IPS-15b (cell line): Measurements from ENCODE around the gene KRTAP1-1.
"Not testable (repeated sequence)": the region's sequence is repeated elsewhere in the genome, so short reads cannot be mapped to it uniquely, and the experiment has no call there.

ENCODE experiments used
- H3K27me3 ChIP-seq: one replicate; pipeline ENCODE4 v1.6.1; 2013; ENCODE audit warnings: low read length; ENCODE audit not compliant: control insufficient read depth, insufficient read depth
- H3K36me3 ChIP-seq: one replicate; pipeline ENCODE4 v1.6.1; 2013; ENCODE audit warnings: low read length; ENCODE audit not compliant: control insufficient read depth, insufficient read depth
- H3K4me1 ChIP-seq: one replicate; pipeline ENCODE4 v1.6.1; 2013; ENCODE audit warnings: mild to moderate bottlenecking, low read length; ENCODE audit not compliant: control insufficient read depth, insufficient read depth
- H3K4me3 ChIP-seq: one replicate; pipeline ENCODE4 v1.5.1; 2013; ENCODE audit warnings: low read depth, low read length
- H3K9ac ChIP-seq: one replicate; pipeline ENCODE4 v1.6.1; 2013; ENCODE audit warnings: low read depth, mild to moderate bottlenecking, low read length
- H3K9me3 ChIP-seq: one replicate; pipeline ENCODE4 v1.6.1; 2013; ENCODE audit warnings: mild to moderate bottlenecking, low read length; ENCODE audit not compliant: control insufficient read depth, insufficient read depth

KRTAP1-1 gene, protein sequence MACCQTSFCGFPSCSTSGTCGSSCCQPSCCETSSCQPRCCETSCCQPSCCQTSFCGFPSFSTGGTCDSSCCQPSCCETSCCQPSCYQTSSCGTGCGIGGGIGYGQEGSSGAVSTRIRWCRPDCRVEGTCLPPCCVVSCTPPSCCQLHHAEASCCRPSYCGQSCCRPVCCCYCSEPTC

DNA sequence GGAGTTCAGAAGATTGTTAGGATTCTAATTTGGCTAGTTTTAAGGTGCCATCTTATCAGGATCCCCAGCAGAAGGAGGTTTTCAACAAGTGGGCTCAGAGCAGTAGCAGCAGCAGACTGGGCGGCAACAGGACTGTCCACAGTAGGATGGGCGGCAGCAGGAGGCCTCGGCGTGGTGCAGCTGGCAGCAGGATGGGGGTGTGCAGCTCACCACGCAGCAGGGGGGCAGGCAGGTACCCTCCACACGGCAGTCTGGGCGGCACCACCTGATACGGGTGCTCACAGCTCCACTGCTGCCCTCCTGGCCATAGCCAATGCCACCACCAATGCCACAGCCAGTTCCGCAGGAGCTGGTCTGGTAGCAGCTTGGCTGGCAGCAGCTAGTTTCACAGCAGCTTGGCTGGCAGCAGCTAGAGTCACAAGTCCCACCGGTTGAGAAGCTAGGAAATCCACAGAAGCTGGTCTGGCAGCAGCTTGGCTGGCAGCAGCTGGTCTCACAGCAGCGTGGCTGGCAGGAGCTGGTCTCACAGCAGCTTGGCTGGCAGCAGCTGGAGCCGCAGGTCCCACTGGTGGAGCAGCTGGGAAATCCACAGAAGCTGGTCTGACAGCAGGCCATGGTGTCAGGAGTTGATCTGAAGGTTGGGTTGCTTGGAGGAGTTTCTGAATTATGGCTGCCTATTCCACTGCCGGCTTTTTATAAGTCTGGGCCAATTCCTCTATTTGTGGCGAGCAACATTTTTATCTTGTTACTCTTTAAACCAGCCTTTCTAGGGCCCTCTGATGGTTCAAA lies at the start of gene KRTAP1-1:
Gene KRTAP1-1, minus strand, starts transcription at position 668 of the 789 bp plus-strand sequence. Its CDS starts 53 bp downstream, at position 615.
- H3K36me3 ChIP-seq, H3K4me3 ChIP-seq, H3K9ac ChIP-seq, H3K9me3 ChIP-seq, H3K27me3 ChIP-seq: not testable (repeated sequence)
- H3K4me1 ChIP-seq, result peaks cover 11% of the 10 kb centered on the region

DNA sequence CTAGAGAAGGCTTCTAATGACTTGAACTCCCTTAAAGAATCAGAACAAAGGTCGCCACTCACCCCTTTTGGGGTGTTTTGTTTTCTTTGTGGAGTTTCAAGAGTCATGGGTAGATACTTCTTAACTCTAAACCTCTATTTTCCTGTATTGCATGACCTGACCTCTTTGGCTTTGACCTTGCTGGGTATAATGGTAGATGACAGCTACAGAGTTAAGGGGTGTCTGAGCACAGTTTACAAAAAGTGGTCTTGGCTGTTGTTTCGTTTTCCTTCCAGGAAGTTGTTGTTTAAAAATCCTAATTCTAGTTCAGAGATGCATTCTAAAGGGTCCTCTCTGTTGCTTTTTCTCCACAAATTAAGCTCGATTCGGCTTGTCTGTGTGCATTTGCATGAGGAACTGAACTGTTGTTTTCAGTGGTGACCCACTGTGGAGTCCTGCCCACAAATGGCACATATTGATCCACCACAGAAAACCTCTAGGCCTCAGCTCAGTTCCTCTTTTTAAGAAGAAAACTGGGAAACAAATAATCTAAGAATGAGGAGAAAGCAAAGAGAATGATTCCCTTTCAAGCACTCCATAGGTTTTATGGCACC lies 47.6 kb upstream of the KRTAP1-1 start:
- not testable (repeated sequence) for H3K36me3 ChIP-seq, H3K9me3 ChIP-seq, H3K27me3 ChIP-seq, H3K9ac ChIP-seq, H3K4me1 ChIP-seq, H3K4me3 ChIP-seq

DNA sequence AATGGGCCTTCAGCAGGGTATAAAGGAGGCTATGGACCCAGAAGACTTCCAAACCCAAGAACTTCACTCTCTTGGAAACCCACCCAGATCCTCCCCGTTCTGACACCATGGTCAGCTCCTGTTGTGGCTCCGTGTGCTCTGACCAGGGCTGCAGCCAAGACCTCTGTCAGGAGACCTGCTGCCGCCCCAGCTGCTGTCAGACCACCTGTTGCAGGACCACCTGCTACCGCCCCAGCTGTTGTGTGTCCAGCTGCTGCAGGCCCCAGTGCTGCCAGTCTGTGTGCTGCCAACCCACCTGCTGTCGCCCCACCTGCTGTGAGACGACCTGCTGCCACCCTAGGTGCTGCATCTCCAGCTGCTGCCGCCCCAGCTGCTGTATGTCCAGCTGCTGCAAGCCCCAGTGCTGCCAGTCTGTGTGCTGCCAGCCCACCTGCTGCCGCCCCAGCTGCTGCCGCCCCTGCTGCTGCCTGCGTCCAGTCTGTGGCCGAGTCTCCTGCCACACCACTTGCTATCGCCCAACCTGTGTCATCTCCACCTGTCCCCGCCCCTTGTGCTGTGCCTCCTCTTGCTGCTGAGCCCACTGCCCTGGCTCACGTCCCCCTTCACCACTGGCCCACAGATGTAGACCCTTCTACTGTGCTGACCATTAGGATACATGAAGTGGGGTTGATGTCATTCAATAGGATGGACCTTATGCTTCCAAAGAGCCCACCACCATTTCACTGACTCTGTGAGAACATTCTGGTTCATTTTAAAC lies 43.0 kb upstream of the KRTAP1-1 start, which contains the start of gene KRTAP4-7:
Gene KRTAP4-7, plus strand, starts transcription at position 51 of the 757 bp plus-strand sequence. Its CDS starts 57 bp downstream, at position 108.
- not testable (repeated sequence) for H3K27me3 ChIP-seq, H3K4me1 ChIP-seq, H3K9me3 ChIP-seq, H3K4me3 ChIP-seq, H3K9ac ChIP-seq, H3K36me3 ChIP-seq

DNA sequence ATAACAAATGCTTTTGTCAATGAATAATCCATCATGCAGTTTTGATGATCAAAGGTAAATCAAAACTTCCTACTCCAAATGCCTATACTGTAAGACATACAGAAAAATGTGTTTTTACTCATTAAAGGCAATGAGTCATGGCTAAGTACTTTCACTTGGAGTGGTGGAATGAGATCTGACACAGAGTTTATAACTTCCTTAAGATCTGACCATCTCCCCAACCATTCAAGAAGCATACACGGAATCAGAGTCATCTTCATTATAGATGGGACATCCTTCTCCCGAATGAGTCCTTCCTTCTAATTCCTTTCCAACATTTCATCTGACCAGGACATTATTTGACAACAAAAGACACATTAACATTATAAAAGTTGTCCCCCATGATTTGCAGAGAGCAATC lies 42.2 kb upstream of the KRTAP1-1 start:
- not testable (repeated sequence) for H3K36me3 ChIP-seq

DNA sequence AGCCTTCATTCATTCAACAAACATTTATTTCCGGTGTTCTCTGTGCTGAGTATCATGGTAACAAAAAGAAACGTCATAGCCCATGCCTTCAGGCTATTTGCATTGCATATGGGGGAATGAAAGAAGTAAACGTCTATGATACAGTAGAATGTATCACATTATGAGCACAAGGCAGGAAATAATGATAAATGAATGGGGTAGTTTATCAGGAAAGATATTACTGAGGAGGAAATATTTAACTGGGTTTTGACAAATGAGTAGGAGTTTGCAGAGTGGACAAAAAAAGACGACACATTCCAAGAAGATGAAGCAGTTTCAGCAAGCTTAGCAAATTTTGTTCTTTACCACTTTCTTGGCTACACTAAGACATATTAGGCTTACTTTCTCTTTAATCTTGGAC lies 41.4 kb upstream of the KRTAP1-1 start:
- Histone ChIP-seq H3K9me3 (no peaks in the 10 kb centered on the region), H3K4me1 (no peaks in the 10 kb centered on the region), H3K36me3 (no peaks in the 10 kb centered on the region), H3K27me3 (no peaks in the 10 kb centered on the region), H3K4me3 (no peak overlapping the region), H3K9ac (no peak overlapping the region)

More for the DNA sequence above, 42.2 kb upstream of the KRTAP1-1 start:
- H3K9ac ChIP-seq, H3K9me3 ChIP-seq, H3K4me1 ChIP-seq, H3K4me3 ChIP-seq, H3K27me3 ChIP-seq: not testable (repeated sequence)

DNA sequence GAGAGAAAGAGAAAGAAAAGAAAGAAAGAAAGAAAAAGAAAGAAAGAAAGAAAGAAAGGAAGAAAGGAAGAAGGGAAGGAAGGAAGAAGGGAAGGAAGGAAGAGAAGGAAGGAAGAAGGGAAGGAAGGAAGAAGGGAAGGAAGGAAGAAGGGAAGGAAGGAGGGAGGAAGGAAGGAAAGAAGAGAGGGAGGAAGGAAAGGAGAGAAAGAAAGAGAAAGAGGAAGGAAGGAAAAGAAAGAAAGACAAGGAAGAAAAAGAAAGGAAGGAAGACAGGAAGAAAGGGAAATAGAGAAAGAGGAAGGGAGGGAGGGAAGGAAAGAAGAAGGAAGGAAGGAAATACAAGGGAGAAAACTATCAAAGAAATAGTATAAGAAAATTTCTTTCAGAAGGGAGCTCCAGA lies 35.5 kb upstream of the KRTAP1-1 start:
- no peaks in the 10 kb centered on the region for H3K9me3 ChIP-seq
- no peaks in the 10 kb centered on the region for H3K27me3 ChIP-seq
- no peak overlapping the region for H3K4me3 ChIP-seq
- H3K4me1 ChIP-seq, result no peaks in the 10 kb centered on the region
- H3K36me3 ChIP-seq, result no peaks in the 10 kb centered on the region
- no peak overlapping the region for H3K9ac ChIP-seq

DNA sequence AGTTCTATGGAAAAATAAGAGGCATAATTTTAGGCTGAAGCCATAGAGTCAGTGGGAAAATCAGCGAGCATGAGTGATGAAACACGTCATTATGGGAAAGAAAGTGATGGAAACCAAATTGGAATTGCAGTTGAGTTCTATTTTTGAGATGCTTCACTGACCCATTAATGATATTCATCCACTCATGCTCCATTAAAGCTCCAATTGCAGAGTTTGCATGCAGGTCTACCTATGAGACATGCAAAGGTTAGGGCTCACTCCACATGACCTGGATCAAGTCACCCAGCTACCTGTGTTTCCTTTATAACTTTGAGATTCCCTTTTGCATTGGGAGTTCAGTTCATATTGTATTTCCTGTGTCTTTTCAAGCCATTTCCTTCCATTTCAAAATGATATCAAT lies 32.4 kb upstream of the KRTAP1-1 start:
- Histone ChIP-seq H3K4me1 (no peaks in the 10 kb centered on the region), H3K4me3 (no peak overlapping the region), H3K27me3 (no peaks in the 10 kb centered on the region), H3K9me3 (no peaks in the 10 kb centered on the region), H3K9ac (no peak overlapping the region), H3K36me3 (no peaks in the 10 kb centered on the region)

DNA sequence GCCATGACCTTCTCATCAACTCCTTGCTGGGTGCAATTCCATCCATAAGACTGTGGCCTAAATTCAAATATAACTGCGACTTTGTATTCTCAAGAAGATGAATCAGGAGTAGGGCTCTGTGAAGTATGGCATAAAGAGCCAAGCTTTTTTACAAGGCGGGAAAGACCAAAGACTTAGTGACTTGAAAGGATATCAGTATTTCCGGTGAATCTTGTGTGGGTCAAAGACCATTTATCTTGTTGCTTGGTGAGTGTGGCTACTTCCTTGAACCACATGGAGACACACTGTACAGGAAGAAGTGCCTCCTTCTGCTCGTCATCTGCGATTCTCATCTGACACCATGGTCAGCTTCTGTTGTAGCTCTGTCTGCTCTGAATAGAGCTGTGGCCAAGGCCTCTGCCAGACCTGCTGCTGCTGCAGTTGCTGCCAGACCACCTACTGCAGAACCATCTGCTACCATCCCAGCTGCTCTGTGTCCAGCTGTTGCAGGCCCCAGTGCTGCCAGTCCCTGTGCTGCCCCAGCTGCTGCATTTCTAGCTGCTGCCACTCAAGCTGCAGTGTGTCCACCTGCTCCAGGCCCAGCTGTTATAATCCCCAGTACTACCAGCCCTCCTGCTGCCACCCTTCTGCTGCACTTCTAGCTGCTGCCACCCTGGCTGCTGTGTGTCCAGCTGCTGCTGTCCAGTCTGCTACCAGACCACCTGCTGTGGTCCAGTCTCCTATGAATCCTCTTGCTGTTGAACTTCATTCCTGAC lies 30.5 kb upstream of the KRTAP1-1 start:
- H3K36me3 ChIP-seq, result no peaks in the 10 kb centered on the region
- no peak overlapping the region for H3K4me3 ChIP-seq
- H3K4me1 ChIP-seq, result no peaks in the 10 kb centered on the region
- H3K9me3 ChIP-seq, result no peaks in the 10 kb centered on the region
- H3K9ac ChIP-seq, result no peak overlapping the region
- H3K27me3 ChIP-seq, result no peaks in the 10 kb centered on the region

DNA sequence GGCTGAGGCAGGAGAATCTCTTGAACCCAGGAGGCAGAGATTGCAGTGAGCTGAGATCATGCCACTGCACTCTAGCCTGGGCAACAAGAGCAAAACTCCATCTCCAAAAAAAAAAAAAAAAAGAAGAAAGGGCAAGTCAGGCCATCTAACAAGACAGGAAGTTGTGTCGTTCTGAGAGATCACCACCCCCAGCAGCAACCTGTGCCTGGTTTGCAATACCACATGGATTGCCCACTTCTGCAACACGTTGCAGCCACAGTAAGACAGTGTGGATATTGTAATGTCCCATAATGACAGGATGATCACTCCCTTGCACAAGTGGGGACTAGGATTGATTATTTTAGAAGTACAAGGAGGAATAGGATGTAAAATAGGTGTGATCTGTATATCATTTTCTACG lies 27.8 kb upstream of the KRTAP1-1 start:
- no peaks in the 10 kb centered on the region for H3K9me3 ChIP-seq
- no peaks in the 10 kb centered on the region for H3K27me3 ChIP-seq
- no peaks in the 10 kb centered on the region for H3K4me1 ChIP-seq
- no peaks in the 10 kb centered on the region for H3K36me3 ChIP-seq
- H3K4me3 ChIP-seq, result no peak overlapping the region
- no peak overlapping the region for H3K9ac ChIP-seq

DNA sequence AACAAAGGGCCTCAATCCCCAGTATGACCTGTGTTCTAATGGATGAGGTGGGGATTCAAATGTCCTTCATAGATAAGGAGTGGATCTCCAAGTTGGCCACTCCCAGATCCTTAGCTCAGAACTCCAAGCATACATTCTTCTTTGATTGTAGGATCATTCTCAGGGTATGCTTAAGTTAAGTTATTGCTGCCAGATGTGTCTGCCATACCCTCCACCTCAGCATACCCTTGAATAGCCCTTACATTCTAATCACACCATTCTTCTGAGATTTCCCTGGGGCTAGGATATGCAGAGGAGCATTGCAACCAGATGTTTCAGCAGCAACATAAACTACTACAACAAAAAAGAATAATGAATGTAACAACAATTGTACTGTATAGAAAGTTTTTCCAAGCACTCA lies 26.0 kb upstream of the KRTAP1-1 start:
- no peaks in the 10 kb centered on the region for H3K36me3 ChIP-seq
- H3K4me1 ChIP-seq, result no peaks in the 10 kb centered on the region
- no peak overlapping the region for H3K4me3 ChIP-seq
- H3K9me3 ChIP-seq, result no peaks in the 10 kb centered on the region
- H3K27me3 ChIP-seq, result no peaks in the 10 kb centered on the region
- no peak overlapping the region for H3K9ac ChIP-seq
